AG20443 (cell line): ENCODE results near the gene ESCO1.
"Not testable (repeated sequence)": the region's sequence is repeated elsewhere in the genome, so short reads cannot be mapped to it uniquely, and the experiment has no call there.

Experiments used
- DNase-seq: peaks from one replicate; pipeline ENCODE4 v3.0.0; 2012; ENCODE audit warnings: low spot score, mixed read lengths

The ESCO1 gene, protein sequence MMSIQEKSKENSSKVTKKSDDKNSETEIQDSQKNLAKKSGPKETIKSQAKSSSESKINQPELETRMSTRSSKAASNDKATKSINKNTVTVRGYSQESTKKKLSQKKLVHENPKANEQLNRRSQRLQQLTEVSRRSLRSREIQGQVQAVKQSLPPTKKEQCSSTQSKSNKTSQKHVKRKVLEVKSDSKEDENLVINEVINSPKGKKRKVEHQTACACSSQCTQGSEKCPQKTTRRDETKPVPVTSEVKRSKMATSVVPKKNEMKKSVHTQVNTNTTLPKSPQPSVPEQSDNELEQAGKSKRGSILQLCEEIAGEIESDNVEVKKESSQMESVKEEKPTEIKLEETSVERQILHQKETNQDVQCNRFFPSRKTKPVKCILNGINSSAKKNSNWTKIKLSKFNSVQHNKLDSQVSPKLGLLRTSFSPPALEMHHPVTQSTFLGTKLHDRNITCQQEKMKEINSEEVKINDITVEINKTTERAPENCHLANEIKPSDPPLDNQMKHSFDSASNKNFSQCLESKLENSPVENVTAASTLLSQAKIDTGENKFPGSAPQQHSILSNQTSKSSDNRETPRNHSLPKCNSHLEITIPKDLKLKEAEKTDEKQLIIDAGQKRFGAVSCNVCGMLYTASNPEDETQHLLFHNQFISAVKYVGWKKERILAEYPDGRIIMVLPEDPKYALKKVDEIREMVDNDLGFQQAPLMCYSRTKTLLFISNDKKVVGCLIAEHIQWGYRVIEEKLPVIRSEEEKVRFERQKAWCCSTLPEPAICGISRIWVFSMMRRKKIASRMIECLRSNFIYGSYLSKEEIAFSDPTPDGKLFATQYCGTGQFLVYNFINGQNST

DNA sequence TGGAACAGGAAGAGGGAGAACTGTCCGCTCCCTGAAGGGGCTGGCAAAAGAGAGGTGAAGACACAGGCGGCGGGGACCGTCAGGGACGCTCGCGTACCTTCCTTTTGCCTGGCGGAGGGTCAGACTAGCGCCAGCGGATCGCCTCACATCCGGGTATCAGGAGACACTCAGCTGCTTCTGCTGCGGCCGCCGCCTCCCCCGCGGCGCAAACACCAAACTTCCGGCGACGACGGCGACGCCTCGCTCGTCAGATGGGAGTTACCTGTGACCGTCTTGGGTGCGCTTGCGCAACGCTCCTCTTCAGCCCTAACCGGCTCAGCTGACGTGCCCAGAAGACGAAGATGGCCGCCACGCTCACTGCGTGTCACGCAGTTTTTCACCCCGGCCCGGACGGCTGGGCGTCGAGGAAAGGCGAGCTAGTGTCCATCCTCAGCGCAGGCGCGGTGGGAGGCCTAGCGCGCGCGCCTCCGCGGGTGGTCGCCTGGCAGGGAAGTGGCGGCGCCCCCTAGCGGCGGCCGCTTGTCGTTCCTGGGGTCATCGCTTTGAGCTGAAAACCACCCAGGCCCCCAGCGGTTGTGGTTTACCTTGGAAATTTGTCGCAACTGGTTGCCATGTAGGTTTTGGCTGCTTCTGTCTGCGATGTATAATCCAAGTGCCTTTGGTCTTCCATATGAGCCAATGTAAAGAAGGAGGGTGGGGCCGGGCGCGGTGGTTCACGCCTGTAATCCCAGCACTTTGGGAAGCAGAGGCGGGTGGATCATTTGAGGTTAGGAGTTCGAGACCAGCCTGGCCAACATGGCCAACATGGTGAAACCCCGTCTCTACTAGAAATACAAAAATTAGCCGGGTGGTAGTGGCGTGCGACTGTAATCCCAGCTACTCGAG is at the start of gene ESCO1:
ESCO1 (minus strand) TSS at position 179 of the 885 bp plus-strand sequence. CDS start 25,861 bp downstream, outside the sequence.
- DNase-seq: peak; percentile 97

DNA sequence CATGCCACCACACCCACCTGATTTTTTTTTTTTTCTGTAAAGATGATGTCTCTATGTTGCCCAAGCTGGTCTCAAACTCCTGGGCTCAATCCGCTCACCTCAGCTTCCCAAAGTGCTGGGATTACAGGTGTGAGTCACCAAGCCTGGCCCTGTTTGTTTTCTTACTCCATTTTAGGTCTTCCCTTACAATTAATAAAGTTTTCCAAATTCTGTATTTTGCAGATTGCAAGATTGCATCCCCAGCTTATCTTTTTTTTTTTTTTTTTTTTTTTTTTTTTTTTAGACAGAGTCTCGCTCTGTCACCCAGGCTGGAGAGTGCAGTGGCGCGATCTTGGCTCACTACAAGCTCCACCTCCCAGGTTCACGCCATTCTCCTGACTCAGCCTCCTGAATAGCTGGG is 39.9 kb upstream of the ESCO1 start:
- not testable (repeated sequence) for DNase-seq

DNA sequence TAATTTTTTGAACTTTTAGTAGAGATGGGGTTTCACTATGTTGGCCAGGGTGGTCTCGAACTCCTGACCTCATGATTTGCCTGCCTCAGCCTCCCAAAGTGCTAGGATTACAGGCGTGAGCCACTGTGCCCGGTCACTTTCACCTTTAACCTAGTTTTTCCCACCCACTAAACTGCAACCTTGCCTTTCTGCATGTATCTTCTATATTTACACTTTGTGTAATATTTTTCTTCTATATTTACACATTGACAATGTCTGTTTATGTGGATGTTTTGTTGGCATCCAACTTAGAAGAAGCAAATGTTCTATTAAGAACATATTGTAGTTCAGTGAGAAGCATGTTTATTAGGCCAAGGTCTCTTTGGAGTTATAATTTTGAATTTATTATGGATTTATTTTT is 38.3 kb upstream of the ESCO1 start:
- no peak for DNase-seq

DNA sequence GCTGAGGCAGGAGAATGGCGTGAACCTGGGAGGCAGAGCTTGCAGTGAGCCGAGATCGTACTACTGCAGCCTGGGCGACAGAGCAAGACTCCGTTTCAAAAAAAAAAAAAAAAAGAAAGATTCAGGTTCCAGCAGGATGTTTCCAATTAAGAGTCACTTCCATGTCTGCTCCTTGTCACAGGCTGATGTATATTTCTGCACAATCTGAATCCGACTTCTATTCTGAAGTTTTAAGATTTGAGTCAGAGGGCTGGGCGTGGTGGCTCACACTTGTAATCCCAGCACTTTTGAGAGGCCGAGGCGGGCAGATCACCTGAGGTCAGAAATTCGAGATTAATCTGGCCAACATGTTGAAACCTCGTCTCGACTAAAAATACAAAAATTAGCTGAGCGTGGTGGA is 36.3 kb upstream of the ESCO1 start:
- no peak for DNase-seq

DNA sequence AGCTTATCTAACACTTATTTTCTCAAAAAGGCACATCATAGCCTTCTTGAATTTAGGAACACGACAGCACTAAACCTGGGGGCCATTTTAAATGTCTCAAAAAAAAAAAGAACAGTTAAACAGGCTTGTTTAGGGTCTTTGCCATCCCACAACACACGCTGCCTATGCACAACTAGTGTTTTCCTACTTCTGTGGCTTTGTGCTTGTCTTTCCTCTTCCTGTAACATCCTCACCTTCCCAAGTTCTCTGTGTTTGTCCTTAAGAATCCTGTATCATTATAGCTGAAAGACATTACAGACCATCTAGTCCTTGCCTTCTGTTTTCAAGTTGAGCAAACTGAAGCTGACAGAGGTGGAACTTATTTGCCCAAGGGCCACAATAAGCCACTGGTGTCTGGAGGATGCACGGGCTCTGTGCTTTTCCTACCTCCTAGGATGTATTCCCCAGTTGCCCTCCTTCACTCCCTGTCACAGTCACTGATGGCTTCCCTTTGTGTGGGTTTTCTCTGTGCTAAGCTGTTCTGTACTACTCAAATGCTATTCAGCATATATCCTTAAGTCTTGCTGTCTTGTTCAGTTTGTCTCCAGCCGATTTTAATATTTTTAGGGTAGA is 34.2 kb upstream of the ESCO1 start:
- DNase-seq: no peak

DNA sequence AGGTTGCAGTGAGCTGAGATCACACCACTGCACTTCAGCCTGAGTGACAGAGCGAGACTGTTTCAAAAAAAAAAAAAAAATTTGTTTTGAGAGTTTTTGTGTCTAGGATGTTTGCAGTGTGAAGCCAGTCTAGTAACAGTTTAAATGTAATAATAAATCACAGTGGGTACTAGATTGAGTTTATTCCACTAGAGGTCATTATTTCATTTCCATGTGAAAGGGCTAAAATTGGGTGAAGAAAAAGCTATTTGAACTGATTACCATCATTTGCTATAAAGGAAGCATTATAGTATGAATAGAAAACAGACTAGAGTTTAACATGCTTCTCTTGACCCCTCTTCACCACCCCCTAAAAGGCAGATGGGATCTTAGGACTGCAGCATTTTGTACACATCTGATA is 31.9 kb upstream of the ESCO1 start:
- DNase-seq: no peak

DNA sequence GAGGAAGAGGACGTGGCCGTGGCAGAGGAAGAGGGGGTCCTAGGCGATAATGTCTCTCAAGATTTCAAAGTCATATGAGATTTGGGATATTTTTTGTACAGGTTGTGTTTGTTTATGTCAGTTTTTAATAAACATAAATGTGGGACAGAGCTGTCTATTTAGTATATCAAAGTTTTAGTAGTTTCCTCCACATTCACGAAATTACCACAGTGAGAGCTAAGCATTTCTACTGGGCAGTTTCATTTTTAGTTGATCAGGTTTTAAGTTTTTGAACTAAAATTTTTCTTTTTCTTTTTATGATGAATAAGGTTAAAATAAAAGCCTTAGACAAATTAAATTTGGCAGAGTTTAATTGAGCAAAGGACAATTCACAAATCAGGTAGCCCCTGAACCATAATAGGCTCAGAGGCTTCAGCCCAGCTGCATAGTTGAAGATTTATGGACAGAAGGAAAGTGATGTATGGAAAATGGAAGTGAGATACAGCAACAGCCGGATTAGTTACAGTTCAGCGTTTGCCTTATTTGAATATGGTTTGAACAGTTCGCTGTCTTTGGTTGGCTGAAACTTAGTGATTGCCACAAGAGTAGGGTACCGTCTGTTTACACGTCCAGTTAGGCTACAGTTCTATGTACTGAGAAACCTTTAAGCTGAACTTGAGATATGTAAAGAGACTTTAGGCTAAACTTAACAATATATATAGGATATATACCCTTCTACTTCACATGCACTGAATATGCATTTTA is 28.8 kb upstream of the ESCO1 start:
- no peak for DNase-seq

DNA sequence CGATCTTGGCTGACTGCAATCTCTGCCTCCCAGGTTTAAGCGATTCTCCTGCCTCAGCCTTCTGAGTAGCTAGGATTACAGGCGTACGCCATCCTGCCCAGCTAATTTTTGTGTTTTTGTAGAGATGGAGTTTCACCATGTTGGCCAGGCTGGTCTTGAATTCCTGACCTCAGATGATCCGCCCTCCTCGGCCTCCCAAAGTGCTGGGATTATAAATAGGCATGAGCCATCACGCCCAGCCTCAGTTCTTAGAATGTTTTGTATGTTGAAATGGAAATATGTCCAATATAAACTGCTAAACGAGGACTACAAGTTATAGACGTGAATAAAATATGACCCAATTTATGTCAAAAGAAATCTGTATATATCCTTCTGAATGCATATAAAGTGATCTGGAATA is 21.1 kb upstream of the ESCO1 start:
- not testable (repeated sequence) for DNase-seq

DNA sequence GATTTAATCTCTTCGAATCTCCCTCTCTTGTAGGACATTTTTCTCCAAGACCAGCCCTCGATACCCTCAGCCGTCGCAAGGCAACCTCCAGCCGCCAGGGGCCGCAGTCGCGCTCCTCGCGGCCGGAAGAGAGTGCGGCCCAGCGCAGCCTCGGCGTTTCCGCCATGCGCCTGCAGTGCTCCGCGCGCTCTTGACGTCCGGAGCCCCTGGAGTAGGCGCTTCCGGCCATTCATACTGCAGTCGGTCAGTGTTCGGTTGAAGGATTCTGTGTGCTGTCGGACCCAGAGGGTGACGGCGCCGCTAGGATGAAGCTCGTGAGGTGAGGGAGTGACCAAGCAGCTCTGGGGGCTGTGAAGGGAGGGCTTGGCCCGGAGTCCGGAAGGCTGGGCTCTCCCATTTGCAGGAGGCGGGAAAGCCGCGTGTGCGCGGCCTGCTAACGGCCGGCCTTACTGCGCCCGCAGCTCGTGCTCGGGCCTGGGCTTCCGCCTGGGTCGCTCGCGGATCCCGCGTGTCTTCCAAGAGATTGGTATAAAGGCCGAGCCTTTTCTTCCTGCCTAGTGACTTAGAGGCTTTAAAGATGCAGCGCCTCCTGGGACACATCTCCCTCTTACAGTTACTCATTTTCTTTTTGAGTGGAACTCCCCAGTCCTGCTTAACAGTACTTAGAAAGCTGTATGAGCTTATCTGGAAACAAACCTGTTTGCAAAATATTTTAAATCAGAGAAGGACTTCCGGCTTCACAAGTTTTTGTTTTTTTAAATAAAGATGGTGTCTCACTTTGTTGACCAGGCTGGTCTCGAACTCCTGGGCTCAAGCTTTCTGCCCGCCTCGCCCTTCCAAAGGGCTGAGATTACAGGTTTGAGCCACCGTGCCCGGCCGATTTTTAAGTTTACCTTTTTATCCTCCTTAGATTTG is 11.9 kb upstream of the ESCO1 start, which contains the start of gene SNRPD1:
SNRPD1 (plus strand) TSS at position 190 of the 915 bp plus-strand sequence; CDS start at position 306, 116 bp downstream.
- peak; percentile 98 for DNase-seq

DNA sequence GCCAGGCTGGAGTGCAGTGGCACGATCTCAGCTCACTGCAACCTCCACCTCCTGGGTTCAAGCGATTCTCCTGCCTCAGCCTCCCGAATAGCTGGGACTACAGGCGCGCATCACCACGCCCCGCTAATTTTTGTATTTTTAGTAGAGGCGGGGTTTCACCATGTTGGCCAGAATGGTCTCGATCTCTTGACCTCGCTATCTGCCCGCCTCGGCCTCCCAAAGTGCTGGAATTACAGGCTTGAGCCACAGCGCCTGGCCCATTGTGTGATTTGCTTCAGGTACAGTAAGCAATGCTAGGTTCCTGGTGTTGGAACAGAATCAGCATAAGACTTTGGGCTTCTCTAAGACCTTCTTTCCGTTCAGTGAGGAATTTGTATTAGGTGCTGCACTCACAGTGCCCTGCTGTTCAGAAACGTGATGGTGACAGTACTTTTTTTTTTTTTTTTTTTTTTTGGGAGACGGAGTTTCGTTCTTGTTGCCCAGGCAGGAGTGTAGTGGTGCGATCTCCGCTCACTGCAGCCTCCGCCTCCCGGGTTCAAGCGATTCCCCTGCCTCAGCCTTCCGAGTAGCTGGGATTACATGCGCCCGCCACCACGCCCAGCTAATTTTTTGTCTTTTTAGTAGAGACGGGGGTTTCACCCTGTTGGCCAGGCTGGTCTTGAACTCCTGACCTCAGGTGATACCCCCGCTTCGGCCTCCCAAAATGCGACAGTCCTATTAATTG is 11.1 kb upstream of the ESCO1 start:
- peak; percentile 13 for DNase-seq

DNA sequence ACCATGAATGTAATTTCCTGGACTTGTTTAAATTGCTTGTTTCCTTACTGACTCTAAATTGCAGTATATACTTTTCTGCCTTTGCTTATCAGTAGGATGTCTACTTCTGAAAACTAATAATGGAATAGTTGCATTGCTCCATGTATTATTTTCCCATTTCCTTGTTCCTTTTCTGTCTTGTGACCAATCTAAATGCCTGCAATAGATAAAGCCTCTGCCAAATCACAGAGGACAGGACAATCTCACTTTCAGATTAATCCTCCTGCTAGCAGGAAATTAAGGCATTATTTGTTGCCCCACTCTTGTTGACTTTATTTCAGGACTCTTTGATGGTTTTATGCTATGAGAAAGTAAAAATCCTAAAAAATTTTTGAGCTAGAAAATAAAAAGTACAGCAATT is 4.7 kb upstream of the ESCO1 start:
- no peak for DNase-seq

DNA sequence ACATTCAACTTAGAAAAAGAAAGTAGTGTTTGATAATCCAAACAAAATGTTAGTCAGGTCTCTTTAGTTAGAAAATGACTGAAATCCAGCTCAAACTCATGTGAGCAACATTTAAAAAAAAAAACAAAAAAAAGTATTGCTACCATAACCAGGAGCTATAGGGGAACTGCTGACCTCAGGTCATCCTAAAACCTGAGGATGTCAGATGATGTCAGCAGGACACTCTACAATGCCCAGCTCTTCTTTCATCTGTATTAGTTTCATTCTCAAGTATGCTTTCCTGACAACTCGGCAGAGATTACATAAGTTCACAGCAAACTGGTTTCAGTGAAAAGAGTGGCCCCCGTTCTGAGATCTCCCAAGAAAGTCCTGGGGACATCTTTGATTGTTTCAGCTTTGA is 4.2 kb upstream of the ESCO1 start:
- DNase-seq: no peak

DNA sequence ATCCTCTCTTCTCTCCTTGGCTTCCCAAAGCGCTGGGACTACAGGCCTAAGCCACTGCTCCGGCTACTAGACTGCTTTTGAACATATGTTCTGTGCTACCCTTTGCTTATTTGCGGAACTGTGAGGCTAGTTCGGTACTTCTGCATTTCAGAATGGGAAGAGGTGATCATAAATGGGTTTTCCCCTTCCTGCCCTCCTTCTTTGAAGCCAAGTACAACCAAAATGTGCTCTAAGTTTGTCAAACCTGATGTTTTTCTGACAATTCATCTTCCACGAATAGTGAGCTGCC is 1.7 kb upstream of the ESCO1 start:
- no peak for DNase-seq

DNA sequence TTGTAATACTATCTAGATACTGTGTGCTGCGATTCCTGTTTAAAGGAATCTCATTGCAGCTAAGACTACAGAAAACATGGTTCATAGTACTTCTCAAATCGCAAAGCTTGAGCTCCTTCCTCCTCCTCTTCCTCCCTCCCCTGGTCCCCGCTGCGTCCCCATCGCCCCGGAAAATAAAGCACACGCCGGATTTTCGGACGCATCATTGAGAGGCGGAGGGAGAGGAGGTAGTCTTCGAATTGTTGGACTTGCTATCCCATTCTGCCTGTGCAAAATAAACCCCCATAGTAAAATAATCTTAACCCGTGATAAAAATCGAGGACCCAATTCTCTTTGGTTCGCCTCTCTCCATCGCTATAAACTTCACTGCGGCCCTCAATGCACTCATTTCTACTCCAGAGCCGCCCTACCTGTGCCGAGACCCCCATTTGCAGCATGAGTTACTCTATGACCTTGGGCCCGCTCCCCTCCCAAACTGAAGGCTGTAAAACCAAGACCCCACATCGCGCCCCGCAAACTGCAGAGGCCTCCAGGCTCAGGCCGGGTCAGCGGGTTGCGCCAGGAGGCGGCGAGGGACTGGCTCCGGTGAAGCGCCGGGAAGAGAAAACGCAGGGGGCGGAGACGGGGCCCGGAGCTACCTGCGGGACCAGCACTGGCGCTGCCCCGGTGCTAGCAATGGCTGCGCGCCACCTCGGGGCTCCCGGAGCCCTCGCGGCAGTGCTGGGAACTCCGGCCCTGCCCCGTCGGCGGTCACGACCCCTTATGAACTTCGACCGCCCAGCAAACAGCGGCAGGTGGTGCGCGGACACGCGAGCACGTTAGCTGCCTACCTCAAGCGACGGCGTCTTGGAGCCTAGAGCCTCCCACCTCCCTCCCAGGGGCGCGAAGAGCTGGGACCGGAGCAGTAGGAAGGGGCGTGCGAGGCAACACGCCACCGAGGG is 649 bp downstream of the ESCO1 start:
- peak; percentile 71 for DNase-seq

DNA sequence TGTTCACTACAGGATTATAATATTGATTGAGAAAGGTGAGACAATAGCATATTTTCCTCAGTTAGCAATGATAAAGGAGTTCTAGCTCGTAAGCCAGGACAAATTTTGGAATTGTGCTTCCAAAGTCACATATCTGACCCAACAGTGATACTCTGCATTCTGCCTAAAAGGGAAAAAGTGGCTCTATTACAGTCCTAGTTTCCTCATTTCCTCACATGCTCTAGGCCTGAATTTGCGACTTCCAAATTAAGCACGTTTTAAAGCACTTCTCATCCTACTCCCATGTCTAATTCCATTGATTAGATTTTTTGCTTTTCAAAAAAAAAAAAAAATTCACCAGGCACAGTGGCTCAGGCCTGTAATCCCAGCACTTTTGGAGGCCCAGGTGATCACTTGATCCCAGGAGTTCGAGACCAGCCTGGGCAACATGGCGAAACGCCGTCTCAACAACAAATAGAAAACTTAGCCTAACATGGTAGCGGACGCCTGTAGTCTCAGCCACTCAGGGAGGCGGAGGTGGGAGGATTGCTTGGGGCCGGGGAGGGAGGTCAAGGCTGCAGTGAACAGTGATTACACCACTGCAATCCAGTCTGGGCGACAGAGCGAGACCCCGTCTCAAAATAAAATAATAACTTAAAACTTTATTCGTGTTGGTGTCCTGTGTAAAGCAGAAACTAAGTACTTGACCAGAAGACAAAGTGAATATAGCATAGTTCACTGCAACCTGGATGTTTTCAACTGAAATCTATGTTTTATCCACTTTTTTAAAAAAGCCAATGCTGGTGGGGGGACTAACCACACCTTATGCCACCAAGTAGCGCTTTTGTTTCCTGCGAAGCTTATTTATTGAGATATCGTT is 1.5 kb downstream of the ESCO1 start:
- no peak for DNase-seq

DNA sequence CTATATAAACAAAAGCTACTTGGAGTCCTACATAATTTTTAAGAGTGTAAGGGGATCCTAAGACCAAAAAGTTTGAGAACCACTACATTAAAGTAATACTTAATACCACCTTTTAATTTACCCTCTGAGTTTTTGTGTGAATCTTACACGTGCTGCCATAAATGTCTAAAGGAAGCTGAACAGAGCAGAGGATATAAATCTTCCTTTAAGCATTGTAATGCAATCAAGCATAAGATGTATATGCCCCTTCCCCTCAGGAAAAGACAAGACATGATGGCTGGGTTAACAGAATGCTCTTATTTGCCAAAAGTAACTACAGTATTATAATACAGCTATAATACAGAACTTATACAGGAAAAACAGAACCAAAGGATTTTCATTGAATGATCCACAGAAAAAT is 2.9 kb downstream of the ESCO1 start:
- DNase-seq: no peak

DNA sequence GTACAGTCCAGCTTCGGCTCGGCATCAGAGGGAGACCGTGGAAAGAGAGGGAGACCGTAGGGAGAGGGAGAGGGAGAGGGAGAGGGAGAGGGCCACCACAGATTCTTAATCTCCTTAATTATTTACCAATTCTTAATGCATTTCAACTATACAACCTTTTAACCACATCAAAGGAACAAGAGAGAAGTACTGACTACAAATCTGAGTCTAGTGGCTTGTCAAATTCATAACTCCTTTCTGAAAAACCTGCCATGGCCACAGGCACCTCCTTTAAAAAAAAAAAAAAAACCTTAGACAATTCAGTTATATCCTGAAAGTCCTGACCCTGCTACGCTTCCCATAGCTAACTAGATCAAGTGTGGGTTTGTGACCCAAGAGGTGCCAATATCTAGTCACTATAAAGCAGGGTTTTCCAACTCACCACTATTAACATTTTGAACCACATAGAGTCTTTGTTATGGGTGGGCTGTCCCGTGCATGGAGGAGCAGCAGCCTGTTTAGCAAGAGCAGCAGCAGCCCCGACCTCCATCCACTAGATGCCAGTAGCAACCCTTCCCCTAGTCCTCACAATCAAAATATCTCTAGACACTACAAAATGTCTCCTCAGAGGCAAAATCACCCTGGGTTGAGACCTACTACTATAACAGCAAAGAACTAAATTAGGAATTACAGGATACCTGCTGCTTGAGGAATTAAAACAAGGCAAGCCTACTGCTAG is 6.8 kb downstream of the ESCO1 start:
- no peak for DNase-seq
